ENCODE results near the gene NCKAP5. TPM values are rescaled to one million over a fixed set of nuclear protein-coding genes. Genes with fewer than 3 reads are reported as not detected.

NCKAP5 gene
- total and polyA plus RNA-seq, 2 of the 13 experiments (the other 11 are each of a cell fraction or from before 2014, with no cell fraction given), result 0.01 TPM; not detected in 1

DNA sequence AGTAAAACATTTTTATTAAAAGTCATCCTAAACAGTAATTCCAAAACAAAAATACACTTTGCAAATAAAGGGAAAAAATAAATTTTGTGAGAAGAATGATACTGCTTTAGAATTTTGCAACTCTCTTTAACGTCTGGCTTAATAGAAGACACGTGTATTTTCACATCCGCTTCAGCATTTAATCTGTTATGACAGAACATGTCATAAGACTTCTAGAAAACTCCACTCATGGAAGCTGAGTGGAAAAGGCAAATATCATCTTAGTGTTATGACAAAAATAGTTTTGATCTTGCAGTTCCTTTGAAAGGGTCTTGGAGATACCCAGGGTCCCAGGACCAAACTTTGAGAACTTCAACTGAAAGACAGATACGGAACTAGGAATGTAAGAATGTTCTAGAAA is 350.1 kb downstream of the NCKAP5 start (continued):
- TF ChIP-seq ZNF232 (CRISPR knock-in tag; IDR thresholded peaks at IDR 0.05; ENCODE audit: borderline replicate concordance), result no peak
- TF ChIP-seq MAF1 (CRISPR knock-in tag; IDR thresholded peaks at IDR 0.05; ENCODE audit: borderline replicate concordance), result no peak
- no peak for TF ChIP-seq TEAD3 (CRISPR knock-in tag; optimal IDR thresholded peaks at IDR 0.05; ENCODE audit: borderline replicate concordance)
- no peak for TF ChIP-seq FOXO4 (CRISPR knock-in tag; conservative IDR thresholded peaks at IDR 0.05)
- TF ChIP-seq KAT7 (CRISPR knock-in tag; IDR thresholded peaks at IDR 0.05; ENCODE audit: borderline replicate concordance), result no peak
- TF ChIP-seq MTF2 (CRISPR knock-in tag; IDR thresholded peaks at IDR 0.05; ENCODE audit: borderline replicate concordance), result no peak
- TF ChIP-seq GLMP (CRISPR knock-in tag; IDR thresholded peaks at IDR 0.05; ENCODE audit: borderline replicate concordance), result no peak
- no peak for TF ChIP-seq REST (IDR thresholded peaks at IDR 0.05; ENCODE audit: borderline replicate concordance in 1 of 2, low read depth in 1 of 2, low read length in 2 of 2)
- TF ChIP-seq ZNF558 (CRISPR knock-in tag; IDR thresholded peaks at IDR 0.05; ENCODE audit: borderline replicate concordance), result no peak

All from HepG2 (cell line).